ENCODE measurements around the gene ZNF521.

The ZNF521 gene

GRCh38 chr18:25016181-25016580 lies 335.8 kb downstream of the ZNF521 start:
- FAIRE-seq = no peak
